Uterus (tissue), 2 donors: Measurements from ENCODE around the gene CHPT1.

Experiments
- POLR2A ChIP-seq, 2 donors: fragments of 450-650 bp; IDR thresholded peaks; one replicate each; pipeline ENCODE4 v1.6.1; 2016; ENCODE audit warnings: antibody characterized with exemption in 2 of 2, mild to moderate bottlenecking in 1 of 2, moderate library complexity in 1 of 2
- TF ChIP-seq, protein P1 (sequence below), 4 experiments: fragments of 200-600 bp in 2 of 4; fragments of 450-650 bp in 2 of 4; sonication (generic) in 2 of 4; IDR thresholded peaks; one replicate each; pipeline ENCODE4 v1.5.1; 2016 to 2019; ENCODE audit warnings: antibody characterized with exemption in 4 of 4, mild to moderate bottlenecking in 2 of 4, moderate library complexity in 1 of 4

DNA sequence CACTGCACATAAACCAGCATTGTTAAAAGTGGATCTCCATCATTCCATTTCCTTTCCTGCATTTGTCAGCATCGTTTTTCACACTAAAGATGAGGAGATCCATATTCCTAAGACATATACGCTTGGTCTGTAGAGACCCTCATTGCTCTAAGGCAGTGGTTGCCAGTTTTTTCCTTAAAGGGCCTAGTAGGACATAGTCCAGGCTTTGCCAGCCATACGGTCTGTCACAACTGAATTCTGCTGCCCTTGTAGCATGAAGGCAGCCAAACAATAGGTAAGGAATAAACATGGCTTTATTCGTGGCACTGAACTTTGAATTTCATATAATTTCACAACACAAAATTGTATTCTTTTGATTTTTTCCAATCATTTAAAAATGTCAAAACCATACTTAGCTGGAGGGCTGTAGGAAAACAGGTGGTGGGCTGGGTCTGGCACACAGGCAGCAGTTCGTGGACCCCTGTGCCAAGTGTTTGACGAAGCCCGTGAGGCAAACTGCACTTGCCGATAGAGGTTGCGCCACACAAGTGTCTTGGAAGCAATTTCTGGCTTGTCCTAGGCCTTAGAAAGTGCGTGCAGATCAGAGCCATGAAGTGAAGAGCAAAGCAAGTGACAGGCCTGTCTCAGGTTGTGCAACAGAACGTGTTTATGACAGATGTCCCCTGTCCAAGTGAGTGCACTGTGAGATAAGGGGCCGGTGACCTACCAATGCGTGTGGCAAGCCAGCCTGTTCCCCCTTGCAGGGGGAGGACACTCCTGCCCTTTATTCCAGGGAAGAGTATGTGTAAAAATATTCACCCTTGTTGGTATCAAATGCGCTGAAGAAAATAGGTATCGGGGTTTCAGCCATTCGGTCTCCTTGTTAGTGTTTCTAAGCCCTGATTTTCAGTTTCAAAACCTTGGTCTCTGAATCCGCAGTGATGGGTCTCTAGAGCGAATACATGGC is 916 bp upstream of the CHPT1 start:
- TF ChIP-seq, protein P1, sequence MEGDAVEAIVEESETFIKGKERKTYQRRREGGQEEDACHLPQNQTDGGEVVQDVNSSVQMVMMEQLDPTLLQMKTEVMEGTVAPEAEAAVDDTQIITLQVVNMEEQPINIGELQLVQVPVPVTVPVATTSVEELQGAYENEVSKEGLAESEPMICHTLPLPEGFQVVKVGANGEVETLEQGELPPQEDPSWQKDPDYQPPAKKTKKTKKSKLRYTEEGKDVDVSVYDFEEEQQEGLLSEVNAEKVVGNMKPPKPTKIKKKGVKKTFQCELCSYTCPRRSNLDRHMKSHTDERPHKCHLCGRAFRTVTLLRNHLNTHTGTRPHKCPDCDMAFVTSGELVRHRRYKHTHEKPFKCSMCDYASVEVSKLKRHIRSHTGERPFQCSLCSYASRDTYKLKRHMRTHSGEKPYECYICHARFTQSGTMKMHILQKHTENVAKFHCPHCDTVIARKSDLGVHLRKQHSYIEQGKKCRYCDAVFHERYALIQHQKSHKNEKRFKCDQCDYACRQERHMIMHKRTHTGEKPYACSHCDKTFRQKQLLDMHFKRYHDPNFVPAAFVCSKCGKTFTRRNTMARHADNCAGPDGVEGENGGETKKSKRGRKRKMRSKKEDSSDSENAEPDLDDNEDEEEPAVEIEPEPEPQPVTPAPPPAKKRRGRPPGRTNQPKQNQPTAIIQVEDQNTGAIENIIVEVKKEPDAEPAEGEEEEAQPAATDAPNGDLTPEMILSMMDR (IDR thresholded peaks at IDR 0.05): no peak
- TF ChIP-seq POLR2A (IDR thresholded peaks at IDR 0.05): no peak
